Activated CD8-positive, alpha-beta memory T cell treated with anti-CD3 and anti-CD28 coated beads, Interleukin-2, amount 10 ng/mL, durations not matched to agents 7 days and 5 days (primary cell): ENCODE data around the gene DENND6A. TPM values are rescaled to one million over a fixed set of nuclear protein-coding genes. Genes with fewer than 3 reads are reported as not detected.

Source experiments
- ATAC-seq: fragments of 150-1000 bp; cut with Tn5 transposase; one replicate; pipeline ENCODE4 v1.10.0; 2021; ENCODE audit warnings: moderate library complexity
- CTCF ChIA-PET: fragments of 350-600 bp; sonication (Branson Sonifier 250); formaldehyde crosslinking; loops from one replicate; lab custom pipeline; 2021; ENCODE audit warnings: antibody characterized with exemption; lab: Charles Lee
- DNase-seq: peaks from one replicate; pipeline ENCODE4 v3.0.0-alpha.2; 2020
- H3K27ac Mint-ChIP-seq: one replicate; pipeline ENCODE4 v1.8.0; 2021; ENCODE audit warnings: mild to moderate bottlenecking, mixed read lengths
- H3K27me3 Mint-ChIP-seq: one replicate; pipeline ENCODE4 v1.8.0; 2021; ENCODE audit warnings: mixed read lengths
- H3K36me3 Mint-ChIP-seq: one replicate; pipeline ENCODE4 v1.8.0; 2021; ENCODE audit warnings: mild to moderate bottlenecking, mixed read lengths
- H3K4me1 Mint-ChIP-seq: one replicate; pipeline ENCODE4 v1.8.0; 2021; ENCODE audit warnings: mixed read lengths
- H3K4me3 Mint-ChIP-seq: one replicate; pipeline ENCODE4 v1.8.0; 2021; ENCODE audit warnings: mild to moderate bottlenecking, moderate library complexity, mixed read lengths
- H3K9me3 Mint-ChIP-seq: one replicate; pipeline ENCODE4 v1.8.0; 2022; ENCODE audit warnings: low read depth, mixed read lengths
- total RNA-seq, 2 experiments: library from RNA; stranded (reverse); gene quantifications; one replicate each; pipeline ENCODE4 v1.2.3, GENCODE V29; 2021

Gene DENND6A
- total RNA-seq, 2 experiments from 2014 or later: 15.7 to 22.3 TPM

GRCh38 chr3:57600195-57600594, 92.7 kb downstream of the DENND6A start:
- Mint-ChIP-seq H3K4me3 (no peak overlapping the region), H3K9me3 (peaks cover 2% of the 10 kb centered on the region), H3K27ac (peak overlapping the region; percentile 1), H3K4me1 (peaks cover 12% of the 10 kb centered on the region), H3K27me3 (no peaks in the 10 kb centered on the region), H3K36me3 (peaks cover 20% of the 10 kb centered on the region)
- no peak for DNase-seq
- ATAC-seq: no peak
- CTCF ChIA-PET: interaction anchor here (1.2 kb wide), 1 partner anchor 89 kb away, joined by 4 read pairs; no protein-coding TSS in a partner anchor

GRCh38 chr3:57598765-57599360, 94.0 kb downstream of the DENND6A start:
- CTCF ChIA-PET: interaction anchor here (1.2 to 2.8 kb wide), 4 partner anchors 43 to 227 kb away, joined by 3 to 18 read pairs (median 4); partner anchors contain the start of gene PDE12
- DNase-seq: no peak
- ATAC-seq: no peak
- H3K27ac Mint-ChIP-seq: peak overlapping the region; percentile 98
- H3K9me3 Mint-ChIP-seq: no peaks in the 10 kb centered on the region
- peak overlapping the region; percentile 92 for H3K4me3 Mint-ChIP-seq
- H3K4me1 Mint-ChIP-seq: peaks cover 23% of the 10 kb centered on the region
- H3K36me3 Mint-ChIP-seq: peaks cover 18% of the 10 kb centered on the region
- H3K27me3 Mint-ChIP-seq: no peaks in the 10 kb centered on the region

- H3K4me3 Mint-ChIP-seq: peak within 1 kb of the TSS; percentile 92
- H3K27me3 Mint-ChIP-seq: no peaks in the 10 kb centered on the region
- peaks cover 33% of the 10 kb centered on the region for H3K4me1 Mint-ChIP-seq
- DNase-seq (peak; percentile 100), ATAC-seq (peak; percentile 92)
- H3K36me3 Mint-ChIP-seq: peaks cover 17% of the 10 kb centered on the region
- CTCF ChIA-PET: interaction anchor here (1.1 to 2.8 kb wide), 5 partner anchors 42 to 200 kb away, joined by 3 to 18 read pairs (median 4); partner anchors contain the start of genes DENND6A, PDE12 and SLMAP
- no peaks in the 10 kb centered on the region for H3K9me3 Mint-ChIP-seq
- peak within 1 kb of the TSS; percentile 98 for H3K27ac Mint-ChIP-seq
Observed at GRCh38 chr3:57597127-57597923, 95.6 kb downstream of the DENND6A start, which contains the start of gene ARF4. ARF4 (minus strand) TSS chr3:57597344; CDS start chr3:57597140, 204 bp downstream.

- CTCF ChIA-PET: interaction anchor here (1.1 to 2.8 kb wide), 4 partner anchors 41 to 199 kb away, joined by 4 to 18 read pairs (median 7); partner anchors contain the start of genes PDE12 and SLMAP
- DNase-seq (peak; percentile 83), ATAC-seq (peak; percentile 6)
- peaks cover 36% of the 10 kb centered on the region for H3K4me1 Mint-ChIP-seq
- peaks cover 15% of the 10 kb centered on the region for H3K36me3 Mint-ChIP-seq
- no peaks in the 10 kb centered on the region for H3K9me3 Mint-ChIP-seq
- no peaks in the 10 kb centered on the region for H3K27me3 Mint-ChIP-seq
- H3K27ac Mint-ChIP-seq: peak overlapping the region; percentile 98
- peak overlapping the region; percentile 92 for H3K4me3 Mint-ChIP-seq
Observed at GRCh38 chr3:57596495-57597126, 96.3 kb downstream of the DENND6A start.

- Mint-ChIP-seq H3K27ac (no peak overlapping the region), H3K36me3 (peaks cover 20% of the 10 kb centered on the region), H3K4me3 (peak overlapping the region; percentile 2), H3K4me1 (peaks cover 39% of the 10 kb centered on the region), H3K9me3 (no peaks in the 10 kb centered on the region), H3K27me3 (no peaks in the 10 kb centered on the region)
- DNase-seq: no peak
- no peak for ATAC-seq
- CTCF ChIA-PET: interaction anchor here (1.0 to 1.3 kb wide), 4 partner anchors 14 to 38 kb away, joined by 3 to 4 read pairs (median 3); partner anchors contain the start of gene PDE12
Observed at GRCh38 chr3:57594576-57594975, 98.3 kb downstream of the DENND6A start.

- Mint-ChIP-seq H3K36me3 (peaks cover 20% of the 10 kb centered on the region), H3K4me3 (no peak overlapping the region), H3K27ac (no peak overlapping the region), H3K4me1 (peaks cover 36% of the 10 kb centered on the region), H3K27me3 (no peaks in the 10 kb centered on the region), H3K9me3 (no peaks in the 10 kb centered on the region)
- ATAC-seq (no peak), DNase-seq (no peak)
- CTCF ChIA-PET: interaction anchor here (1.0 to 1.3 kb wide), 4 partner anchors 14 to 38 kb away, joined by 3 to 4 read pairs (median 3); partner anchors contain the start of gene PDE12
Observed at GRCh38 chr3:57594144-57594543, 98.7 kb downstream of the DENND6A start.

GRCh38 chr3:57592306-57592705, 100.6 kb downstream of the DENND6A start:
- no peak for ATAC-seq
- DNase-seq: no peak
- H3K27me3 Mint-ChIP-seq: no peaks in the 10 kb centered on the region
- CTCF ChIA-PET: no interaction called here
- no peaks in the 10 kb centered on the region for H3K9me3 Mint-ChIP-seq
- peaks cover 33% of the 10 kb centered on the region for H3K4me1 Mint-ChIP-seq
- H3K36me3 Mint-ChIP-seq: peaks cover 19% of the 10 kb centered on the region
- H3K4me3 Mint-ChIP-seq: no peak overlapping the region
- no peak overlapping the region for H3K27ac Mint-ChIP-seq

- H3K36me3 Mint-ChIP-seq: peaks cover 26% of the 10 kb centered on the region
- peaks cover 25% of the 10 kb centered on the region for H3K4me1 Mint-ChIP-seq
- CTCF ChIA-PET: no interaction called here
- no peak for DNase-seq
- ATAC-seq: no peak
- no peak overlapping the region for H3K27ac Mint-ChIP-seq
- H3K4me3 Mint-ChIP-seq: no peak overlapping the region
- no peaks in the 10 kb centered on the region for H3K9me3 Mint-ChIP-seq
- H3K27me3 Mint-ChIP-seq: no peaks in the 10 kb centered on the region
Observed at GRCh38 chr3:57587905-57588304, 105.0 kb downstream of the DENND6A start.

GRCh38 chr3:57586778-57587177, 106.1 kb downstream of the DENND6A start:
- Mint-ChIP-seq H3K27me3 (no peaks in the 10 kb centered on the region), H3K4me1 (peaks cover 21% of the 10 kb centered on the region), H3K9me3 (no peaks in the 10 kb centered on the region), H3K36me3 (peaks cover 26% of the 10 kb centered on the region), H3K4me3 (no peak overlapping the region), H3K27ac (peak overlapping the region; percentile 28)
- ATAC-seq (no peak), DNase-seq (no peak)
- CTCF ChIA-PET: no interaction called here

- Mint-ChIP-seq H3K4me3 (no peak overlapping the region), H3K36me3 (peaks cover 20% of the 10 kb centered on the region), H3K9me3 (no peaks in the 10 kb centered on the region), H3K4me1 (peaks cover 16% of the 10 kb centered on the region), H3K27ac (no peak overlapping the region), H3K27me3 (no peaks in the 10 kb centered on the region)
- ATAC-seq (no peak), DNase-seq (no peak)
- CTCF ChIA-PET: no interaction called here
Observed at GRCh38 chr3:57583544-57583943, 109.3 kb downstream of the DENND6A start.

GRCh38 chr3:57582474-57583168, 110.3 kb downstream of the DENND6A start:
- no peaks in the 10 kb centered on the region for H3K27me3 Mint-ChIP-seq
- H3K36me3 Mint-ChIP-seq: peaks cover 25% of the 10 kb centered on the region
- H3K27ac Mint-ChIP-seq: no peak overlapping the region
- ATAC-seq: peak; percentile 30
- H3K4me1 Mint-ChIP-seq: peaks cover 15% of the 10 kb centered on the region
- no peaks in the 10 kb centered on the region for H3K9me3 Mint-ChIP-seq
- DNase-seq: no peak
- CTCF ChIA-PET: interaction anchor here (1.9 kb wide), 1 partner anchor 26 kb away, joined by 5 read pairs; no protein-coding TSS in a partner anchor
- H3K4me3 Mint-ChIP-seq: no peak overlapping the region

GRCh38 chr3:57577801-57578200, 115.1 kb downstream of the DENND6A start:
- ATAC-seq (no peak), DNase-seq (no peak)
- H3K9me3 Mint-ChIP-seq: no peaks in the 10 kb centered on the region
- H3K4me3 Mint-ChIP-seq: no peak overlapping the region
- H3K27me3 Mint-ChIP-seq: no peaks in the 10 kb centered on the region
- H3K27ac Mint-ChIP-seq: no peak overlapping the region
- CTCF ChIA-PET: interaction anchor here (1.8 kb wide), 1 partner anchor 10 kb away, joined by 6 read pairs; no protein-coding TSS in a partner anchor
- H3K4me1 Mint-ChIP-seq: peaks cover 11% of the 10 kb centered on the region
- H3K36me3 Mint-ChIP-seq: peaks cover 45% of the 10 kb centered on the region
